B cell (primary cell): ENCODE results near the gene HMCN1. TPM values are rescaled to one million over a fixed set of nuclear protein-coding genes. Genes with fewer than 3 reads are reported as not detected.

Experiments used
- ATAC-seq: fragments of 200-7000 bp; cut with Tn5 transposase; one replicate; pipeline ENCODE4 v1.10.0; 2021; ENCODE audit warnings: low read depth, mild to moderate bottlenecking, moderate number of reproducible peaks, moderate library complexity
- CTCF ChIA-PET: fragments of 350-600 bp; sonication (Branson Sonifier 250); formaldehyde crosslinking; loops from one replicate; lab custom pipeline; 2021; ENCODE audit warnings: antibody characterized with exemption, inconsistent platforms; lab: Charles Lee
- POLR2A ChIA-PET: fragments of 350-600 bp; sonication (Branson Sonifier 250); formaldehyde crosslinking; loops from one replicate; lab custom pipeline; 2021; ENCODE audit warnings: antibody characterized with exemption; lab: Charles Lee
- DNase-seq: peaks from one replicate; pipeline ENCODE4 v3.0.0; 2013
- H2AFZ ChIP-seq: 2 replicates; pipeline ENCODE4 v1.6.1; 2012; ENCODE audit warnings: mild to moderate bottlenecking, low read depth, low read length; ENCODE audit not compliant: insufficient read depth, poor library complexity, severe bottlenecking
- H3K27ac ChIP-seq, 2 donors: 1 replicate in 1 of 2; 2 replicates in 1 of 2; pipeline ENCODE4 v1.5.1; 2012 to 2013; ENCODE audit warnings: low read length in 2 of 2, mild to moderate bottlenecking in 2 of 2, moderate library complexity in 1 of 2
- H3K27me3 ChIP-seq, 4 experiments: fragments of 200-600 bp in 1 of 4; sonication (generic) in 1 of 4; replicated peaks in 1 of 4; 1 replicate in 2 of 4; 2 replicates in 2 of 4; pipeline versions ENCODE4 v1.6.1 to v1.7.0; 2013 to 2016; ENCODE audit warnings: low read length in 3 of 4, mild to moderate bottlenecking in 2 of 4, mixed read lengths in 1 of 4, moderate library complexity in 1 of 4; ENCODE audit not compliant: insufficient read depth in 4 of 4, control insufficient read depth in 3 of 4; ENCODE audit errors: control extremely low read depth in 1 of 4
- H3K36me3 ChIP-seq, 2 experiments: replicated peaks in 1 of 2; 1 replicate in 1 of 2; 2 replicates in 1 of 2; pipeline versions ENCODE4 v1.6.1 to v1.7.1; 2013; ENCODE audit warnings: low read length in 1 of 2; ENCODE audit not compliant: insufficient read depth in 2 of 2, control insufficient read depth in 1 of 2; ENCODE audit errors: control extremely low read depth in 1 of 2, extremely low read depth in 1 of 2
- H3K4me1 ChIP-seq, 2 donors: fragments of 200-600 bp in 1 of 2; sonication (generic) in 1 of 2; 1 replicate in 1 of 2; 2 replicates in 1 of 2; pipeline versions ENCODE4 v1.5.1 to v1.6.1; 2013 to 2017; ENCODE audit warnings: low read length in 2 of 2; ENCODE audit not compliant: control insufficient read depth in 2 of 2, insufficient read depth in 2 of 2
- H3K4me2 ChIP-seq: replicated peaks from 2 replicates; pipeline ENCODE3; 2012; ENCODE audit warnings: mild to moderate bottlenecking, low read depth, low read length; ENCODE audit not compliant: poor library complexity, severe bottlenecking
- H3K4me3 ChIP-seq, 5 experiments: fragments of 200-600 bp in 1 of 5; sonication (generic) in 1 of 5; 1 replicate in 3 of 5; 2 replicates in 2 of 5; pipeline versions ENCODE4 v1.5.1 to v1.7.0; 2011 to 2016; ENCODE audit warnings: low read length in 4 of 5, mild to moderate bottlenecking in 4 of 5, low read depth in 2 of 5, control low read depth in 1 of 5, moderate library complexity in 1 of 5; ENCODE audit not compliant: insufficient read depth in 1 of 5; ENCODE audit errors: control extremely low read depth in 1 of 5, extremely low read depth in 1 of 5
- H3K79me2 ChIP-seq: fragments of 200-600 bp; sonication (generic); one replicate; pipeline ENCODE4 v1.6.0; 2016; ENCODE audit warnings: low read length; ENCODE audit not compliant: control insufficient read depth, insufficient read depth
- H3K9ac ChIP-seq: fragments of 200-600 bp; sonication (generic); 2 replicates; pipeline ENCODE4 v1.6.1; 2017; ENCODE audit warnings: mild to moderate bottlenecking, low read length, moderate library complexity
- H3K9me3 ChIP-seq, 3 donors: one replicate each; pipeline versions ENCODE4 v1.6.1 to v1.7.1; 2013; ENCODE audit warnings: low read length in 2 of 3; ENCODE audit not compliant: control insufficient read depth in 2 of 3, insufficient read depth in 1 of 3; ENCODE audit errors: control extremely low read depth in 1 of 3
- H4K20me1 ChIP-seq: 2 replicates; pipeline ENCODE4 v1.6.0; 2012; ENCODE audit warnings: mild to moderate bottlenecking, low read length; ENCODE audit not compliant: insufficient read depth, control insufficient read depth, poor library complexity, severe bottlenecking
- H3K27ac Mint-ChIP-seq: one replicate; pipeline ENCODE4 v1.8.0; 2021; ENCODE audit warnings: mixed read lengths
- H3K27me3 Mint-ChIP-seq: one replicate; pipeline ENCODE4 v1.8.0; 2021; ENCODE audit warnings: mixed read lengths
- H3K4me1 Mint-ChIP-seq: one replicate; pipeline ENCODE4 v1.8.0; 2021; ENCODE audit warnings: mixed read lengths
- H3K4me3 Mint-ChIP-seq: one replicate; pipeline ENCODE4 v1.8.0; 2021; ENCODE audit warnings: mixed read lengths
- H3K9me3 Mint-ChIP-seq: one replicate; pipeline ENCODE4 v1.8.0; 2022; ENCODE audit warnings: mixed read lengths; ENCODE audit not compliant: insufficient read depth
- EZH2 ChIP-seq: IDR thresholded peaks from 2 replicates; pipeline ENCODE4 v1.6.1; 2012; ENCODE audit warnings: borderline replicate concordance, low read depth, mild to moderate bottlenecking, moderate library complexity, low read length; ENCODE audit not compliant: insufficient read depth, poor library complexity, severe bottlenecking
- WGBS: methylation state at CpG from one replicate; pipeline ENCODE4 v1.1.5; 2013; ENCODE audit warnings: missing lambda C conversion rate; ENCODE audit not compliant: insufficient coverage; 5-methylcytosine and 5-hydroxymethylcytosine counted together
- intact Hi-C: fragments of 100-400 bp; cut with micrococcal nuclease; formaldehyde crosslinking; loops from one replicate; pipeline ENCODE4 v1.10.0; 2022
- polyA plus RNA-seq: library from polyadenylated mRNA; depleted of rRNA; stranded (reverse); fragments of >200 nt; gene quantifications from 2 replicates; pipeline ENCODE4 v1.2.3, GENCODE V29; 2012
- total RNA-seq, 2 donors: library from RNA; stranded (reverse); fragments of 120-200 nt in 1 of 2; gene quantifications; 1 replicate in 1 of 2; 2 replicates in 1 of 2; pipeline versions ENCODE4 v1.2.3 to v1.2.4, GENCODE V29; 2013 to 2022
- TF ChIP-seq, protein P1 (sequence below): fragments of 200-600 bp; IDR thresholded peaks from one replicate; pipeline ENCODE4 v1.8.0; 2022; ENCODE audit warnings: antibody characterized with exemption, mild to moderate bottlenecking

Gene HMCN1
- total and polyA plus RNA-seq, 2 donors (not counting 1 experiment from before 2014, with no cell fraction given): not detected

DNA sequence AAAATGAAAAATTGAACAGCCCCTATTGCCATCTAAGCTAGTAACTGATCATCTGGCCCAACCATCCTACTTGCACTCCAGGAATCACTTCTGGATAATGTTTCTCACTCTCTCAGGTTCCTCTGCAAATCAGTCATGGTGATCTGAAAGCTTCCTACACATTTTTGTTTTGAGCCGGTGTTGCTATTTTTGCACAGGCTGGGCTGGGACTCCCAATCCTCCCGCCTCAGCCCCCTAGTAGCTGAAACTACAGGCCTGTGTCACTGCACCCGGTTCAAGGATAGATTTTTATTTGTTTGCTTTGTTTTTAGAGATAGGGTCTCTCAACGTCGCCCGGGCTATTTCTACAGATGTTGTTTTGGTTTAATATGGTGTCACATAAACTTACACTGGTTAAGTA lies 40.5 kb upstream of the HMCN1 start:
- ChIA-PET POLR2A (interaction anchor here (0.9 to 2.1 kb wide), 4 partner anchors 13 to 537 kb away, joined by 4 to 8 read pairs (median 4); partner anchors contain the start of genes IVNS1ABP, SWT1 and TRMT1L), CTCF (interaction anchor here (0.8 to 3.0 kb wide), 13 partner anchors 10 to 887 kb away, joined by 3 to 28 read pairs (median 7); partner anchors contain the start of genes IVNS1ABP, SWT1 and TRMT1L)
- peaks cover 0 to 2% (median 0%) of the 10 kb centered on the region in 4 experiments for H3K27me3 ChIP-seq
- intact Hi-C loops: loop anchor here (1.0 to 5.0 kb wide), 7 partner anchors 23 to 939 kb away; partner anchors contain the start of genes EDEM3, IVNS1ABP, RNF2 and SWT1
- no CpG with 5 or more reads among the region's 6 CpGs for WGBS
- H3K27me3 Mint-ChIP-seq: peaks cover 24% of the 10 kb centered on the region
- H3K4me2 ChIP-seq: peak overlapping the region; percentile 75
- peak overlapping the region; percentile 66 for H3K9ac ChIP-seq
- H3K9me3 Mint-ChIP-seq: no peaks in the 10 kb centered on the region
- no peak for DNase-seq
- TF ChIP-seq, protein P1, sequence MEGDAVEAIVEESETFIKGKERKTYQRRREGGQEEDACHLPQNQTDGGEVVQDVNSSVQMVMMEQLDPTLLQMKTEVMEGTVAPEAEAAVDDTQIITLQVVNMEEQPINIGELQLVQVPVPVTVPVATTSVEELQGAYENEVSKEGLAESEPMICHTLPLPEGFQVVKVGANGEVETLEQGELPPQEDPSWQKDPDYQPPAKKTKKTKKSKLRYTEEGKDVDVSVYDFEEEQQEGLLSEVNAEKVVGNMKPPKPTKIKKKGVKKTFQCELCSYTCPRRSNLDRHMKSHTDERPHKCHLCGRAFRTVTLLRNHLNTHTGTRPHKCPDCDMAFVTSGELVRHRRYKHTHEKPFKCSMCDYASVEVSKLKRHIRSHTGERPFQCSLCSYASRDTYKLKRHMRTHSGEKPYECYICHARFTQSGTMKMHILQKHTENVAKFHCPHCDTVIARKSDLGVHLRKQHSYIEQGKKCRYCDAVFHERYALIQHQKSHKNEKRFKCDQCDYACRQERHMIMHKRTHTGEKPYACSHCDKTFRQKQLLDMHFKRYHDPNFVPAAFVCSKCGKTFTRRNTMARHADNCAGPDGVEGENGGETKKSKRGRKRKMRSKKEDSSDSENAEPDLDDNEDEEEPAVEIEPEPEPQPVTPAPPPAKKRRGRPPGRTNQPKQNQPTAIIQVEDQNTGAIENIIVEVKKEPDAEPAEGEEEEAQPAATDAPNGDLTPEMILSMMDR: no peak
- no peak for TF ChIP-seq EZH2
- ATAC-seq: peak; percentile 35
- peaks cover 1 to 4% (median 4%) of the 10 kb centered on the region in 3 donors for H3K9me3 ChIP-seq
- H3K4me1 ChIP-seq: peaks cover 18 to 19% of the 10 kb centered on the region in 2 donors
- H3K4me3 Mint-ChIP-seq: peak overlapping the region; percentile 91
- peak overlapping the region; percentile 98 for H3K27ac Mint-ChIP-seq
- no peaks in the 10 kb centered on the region for H3K79me2 ChIP-seq
- H3K36me3 ChIP-seq: no peaks in the 10 kb centered on the region
- H3K4me1 Mint-ChIP-seq: peaks cover 22% of the 10 kb centered on the region
- peak overlapping the region; percentile 95 to 96 for H3K27ac ChIP-seq
- H4K20me1 ChIP-seq: no peaks in the 10 kb centered on the region
- peak overlapping the region; percentile 77 for H2AFZ ChIP-seq
- peak overlapping the region; percentile 30 to 67 (median 52) for H3K4me3 ChIP-seq

DNA sequence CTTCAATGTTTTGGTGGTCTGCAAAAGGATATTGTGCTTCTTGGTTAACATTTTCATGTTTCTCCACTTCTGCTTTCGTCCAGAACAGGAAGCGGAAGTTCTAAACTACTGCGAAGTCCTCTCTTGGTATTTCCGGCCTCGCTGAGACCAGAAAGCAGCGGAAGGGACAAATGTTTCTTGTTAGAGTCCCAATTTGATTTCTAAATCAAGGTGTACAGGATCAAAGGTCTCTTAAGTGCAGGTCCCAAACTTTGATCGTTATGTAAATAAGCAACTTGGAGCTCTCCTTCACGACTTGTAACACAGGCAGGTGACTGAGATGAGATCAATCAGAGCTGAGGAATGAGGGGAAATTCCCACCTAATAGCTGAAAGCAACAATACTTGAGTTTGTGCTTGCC lies 40.1 kb upstream of the HMCN1 start:
- H3K9me3 ChIP-seq: peaks cover 1 to 4% (median 4%) of the 10 kb centered on the region in 3 donors
- WGBS: 0% methylated on average over 6 of the region's 8 CpGs
- ATAC-seq: peak; percentile 81
- H3K4me3 Mint-ChIP-seq: peak overlapping the region; percentile 91
- H3K27ac ChIP-seq: peak overlapping the region; percentile 95 to 96
- peaks cover 18 to 19% of the 10 kb centered on the region in 2 donors for H3K4me1 ChIP-seq
- peak overlapping the region; percentile 30 to 67 (median 52) for H3K4me3 ChIP-seq
- intact Hi-C loops: loop anchor here (1.0 to 5.0 kb wide), 7 partner anchors 24 to 940 kb away; partner anchors contain the start of genes EDEM3, IVNS1ABP, RNF2 and SWT1
- peaks cover 25% of the 10 kb centered on the region for H3K27me3 Mint-ChIP-seq
- H3K4me2 ChIP-seq: peak overlapping the region; percentile 75
- TF ChIP-seq, protein P1: no peak
- TF ChIP-seq EZH2: no peak
- CTCF ChIA-PET: interaction anchor here (0.8 to 3.0 kb wide), 19 partner anchors 11 to 940 kb away, joined by 3 to 28 read pairs (median 5); partner anchors contain the start of genes EDEM3, IVNS1ABP, SWT1 and TRMT1L
- H3K27me3 ChIP-seq: peaks cover 0 to 2% (median 0%) of the 10 kb centered on the region in 4 experiments
- no peaks in the 10 kb centered on the region for H3K79me2 ChIP-seq
- H2AFZ ChIP-seq: peak overlapping the region; percentile 77
- peak; percentile 88 for DNase-seq
- peaks cover 22% of the 10 kb centered on the region for H3K4me1 Mint-ChIP-seq
- H4K20me1 ChIP-seq: no peaks in the 10 kb centered on the region
- peak overlapping the region; percentile 66 for H3K9ac ChIP-seq
- no peaks in the 10 kb centered on the region for H3K9me3 Mint-ChIP-seq
- H3K36me3 ChIP-seq: no peaks in the 10 kb centered on the region
- peak overlapping the region; percentile 98 for H3K27ac Mint-ChIP-seq
- POLR2A ChIA-PET: interaction anchor here (0.5 to 2.1 kb wide), 6 partner anchors 13 to 545 kb away, joined by 3 to 8 read pairs (median 4); partner anchors contain the start of genes IVNS1ABP, SWT1 and TRMT1L
